ENCODE measurements around the gene CLCN1. TPM values are rescaled to one million over a fixed set of nuclear protein-coding genes. Genes with fewer than 3 reads are reported as not detected.
A peak's percentile ranks its signal among the peaks of the same experiment; 100 is the strongest.

Gene CLCN1
- total RNA-seq, 1 donor from 2014 or later: not detected

DNA sequence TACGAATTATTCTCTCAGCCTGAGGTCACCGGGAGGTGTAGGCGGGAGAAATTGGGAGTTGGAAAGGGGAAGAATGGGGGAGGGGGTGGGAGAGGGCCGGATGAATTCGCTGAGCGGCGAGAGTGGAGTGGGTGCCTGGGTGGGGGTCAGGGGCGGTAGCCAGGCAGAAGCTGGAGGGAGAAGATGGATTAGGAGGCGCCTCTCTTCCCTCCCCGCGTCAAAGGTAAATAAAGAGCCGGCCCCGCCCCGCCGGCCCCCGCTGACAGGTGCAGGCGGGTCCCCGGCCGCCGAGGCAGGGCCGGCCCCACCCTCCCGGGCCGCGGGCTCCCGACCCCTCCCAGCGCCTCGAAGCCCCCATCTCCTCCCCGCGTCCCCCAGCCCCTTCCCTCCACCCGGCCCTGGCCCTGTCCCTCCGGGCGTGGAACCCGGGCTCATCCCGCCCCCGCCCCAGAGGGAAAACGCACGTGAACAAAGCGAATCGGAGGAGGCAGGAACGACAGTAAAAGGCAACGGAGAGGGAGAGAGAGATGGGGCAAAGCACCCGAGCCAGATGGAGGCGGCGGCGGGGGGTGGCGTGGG lies 45.7 kb downstream of the CLCN1 start:
- peaks cover 33% of the 10 kb centered on the region for H3K27me3 Mint-ChIP-seq (ENCODE audit: unreplicated experiment)
- TF ChIP-seq CTCF (IDR thresholded peaks at IDR 0.05): no peak
- no peak overlapping the region for H3K27ac Mint-ChIP-seq (ENCODE audit: unreplicated experiment)
- peaks cover 14% of the 10 kb centered on the region for H3K4me1 Mint-ChIP-seq (ENCODE audit: unreplicated experiment)
- H3K4me3 Mint-ChIP-seq (ENCODE audit: unreplicated experiment): peak overlapping the region; percentile 92
- no peaks in the 10 kb centered on the region for H3K9me3 Mint-ChIP-seq (ENCODE audit: unreplicated experiment)
- peaks cover 12% of the 10 kb centered on the region for H3K36me3 Mint-ChIP-seq (ENCODE audit: unreplicated experiment)
- peak; percentile 75 for DNase-seq (ENCODE audit: extremely low spot score, unreplicated experiment)

GRCh38 chr7:143362131-143363015 lies 46.5 kb downstream of the CLCN1 start, which contains the start of gene FAM131B:
Gene FAM131B, minus strand, starts transcription at chr7:143362713. Its CDS starts 110 bp downstream, at chr7:143362603.
- H3K4me3 Mint-ChIP-seq (ENCODE audit: unreplicated experiment): peak within 1 kb of the TSS; percentile 92
- H3K9me3 Mint-ChIP-seq (ENCODE audit: unreplicated experiment): no peaks in the 10 kb centered on the region
- peak within 1 kb of the TSS; percentile 32 for H3K27ac Mint-ChIP-seq (ENCODE audit: unreplicated experiment)
- DNase-seq (ENCODE audit: extremely low spot score, unreplicated experiment): no peak
- peaks cover 33% of the 10 kb centered on the region for H3K27me3 Mint-ChIP-seq (ENCODE audit: unreplicated experiment)
- H3K4me1 Mint-ChIP-seq (ENCODE audit: unreplicated experiment): peaks cover 14% of the 10 kb centered on the region
- H3K36me3 Mint-ChIP-seq (ENCODE audit: unreplicated experiment): peaks cover 10% of the 10 kb centered on the region
- no peak for TF ChIP-seq CTCF (IDR thresholded peaks at IDR 0.05)

- peak overlapping the region; percentile 70 for H3K4me3 Mint-ChIP-seq (ENCODE audit: unreplicated experiment)
- no peak overlapping the region for H3K27ac Mint-ChIP-seq (ENCODE audit: unreplicated experiment)
- no peak for DNase-seq (ENCODE audit: extremely low spot score, unreplicated experiment)
- H3K9me3 Mint-ChIP-seq (ENCODE audit: unreplicated experiment): no peaks in the 10 kb centered on the region
- peaks cover 7% of the 10 kb centered on the region for H3K36me3 Mint-ChIP-seq (ENCODE audit: unreplicated experiment)
- peaks cover 33% of the 10 kb centered on the region for H3K27me3 Mint-ChIP-seq (ENCODE audit: unreplicated experiment)
- no peak for TF ChIP-seq CTCF (IDR thresholded peaks at IDR 0.05)
- peaks cover 17% of the 10 kb centered on the region for H3K4me1 Mint-ChIP-seq (ENCODE audit: unreplicated experiment)
Measured at GRCh38 chr7:143363016-143363937, 47.4 kb downstream of the CLCN1 start.

GRCh38 chr7:143367972-143368371 lies 52.1 kb downstream of the CLCN1 start:
- Mint-ChIP-seq H3K36me3 (ENCODE audit: unreplicated experiment) (no peaks in the 10 kb centered on the region), H3K4me3 (ENCODE audit: unreplicated experiment) (no peak overlapping the region), H3K9me3 (ENCODE audit: unreplicated experiment) (no peaks in the 10 kb centered on the region), H3K4me1 (ENCODE audit: unreplicated experiment) (peaks cover 19% of the 10 kb centered on the region), H3K27me3 (ENCODE audit: unreplicated experiment) (peaks cover 24% of the 10 kb centered on the region), H3K27ac (ENCODE audit: unreplicated experiment) (no peak overlapping the region)
- DNase-seq (ENCODE audit: extremely low spot score, unreplicated experiment): no peak
- no peak for TF ChIP-seq CTCF (IDR thresholded peaks at IDR 0.05)
